ENCODE measurements around the gene CR1.
A peak's percentile ranks its signal among the peaks of the same experiment; 100 is the strongest.
"Not testable (repeated sequence)": the region's sequence is repeated elsewhere in the genome, so short reads cannot be mapped to it uniquely, and the experiment has no call there.

Gene CR1

GRCh38 chr1:207591205-207591604, 95.2 kb downstream of the CR1 start:
- DNase-seq: not testable (repeated sequence)

DNA sequence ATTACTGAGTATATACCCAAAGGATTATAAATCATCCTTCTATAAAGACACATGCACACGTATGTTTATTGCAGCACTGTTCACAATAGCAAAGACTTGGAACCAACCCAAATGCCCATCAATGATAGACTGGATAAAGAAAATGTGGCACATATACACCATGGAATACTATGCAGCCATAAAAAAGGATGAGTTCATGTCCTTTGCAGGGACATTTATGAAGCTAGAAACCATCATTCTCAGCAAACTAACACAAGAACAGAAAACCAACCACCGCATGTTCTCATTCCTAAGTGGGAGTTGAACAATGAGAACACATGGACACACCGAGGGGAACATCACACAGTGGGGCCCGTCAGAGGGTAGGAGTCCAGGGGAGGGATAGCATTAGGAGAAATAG, 98.1 kb downstream of the CR1 start:
- not testable (repeated sequence) for DNase-seq

DNA sequence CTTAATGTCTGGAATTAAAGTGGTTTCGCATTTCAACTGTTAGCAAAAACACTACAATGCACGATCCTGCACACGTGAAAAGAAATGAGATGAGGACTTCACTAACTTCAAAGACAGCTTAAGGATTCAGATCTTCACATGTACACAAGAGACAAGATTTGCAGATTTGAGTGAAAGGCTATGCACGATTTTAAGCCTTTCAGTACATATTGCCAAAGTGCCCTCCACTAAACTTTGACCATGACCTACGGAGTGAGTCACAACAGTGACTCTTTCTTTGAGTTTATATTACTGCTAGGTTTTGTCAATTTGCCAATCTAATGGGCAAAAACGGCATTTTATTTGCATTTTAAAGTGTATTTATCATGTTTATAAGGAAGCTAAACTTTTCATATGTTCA, 107.8 kb downstream of the CR1 start:
- no peak for DNase-seq

DNA sequence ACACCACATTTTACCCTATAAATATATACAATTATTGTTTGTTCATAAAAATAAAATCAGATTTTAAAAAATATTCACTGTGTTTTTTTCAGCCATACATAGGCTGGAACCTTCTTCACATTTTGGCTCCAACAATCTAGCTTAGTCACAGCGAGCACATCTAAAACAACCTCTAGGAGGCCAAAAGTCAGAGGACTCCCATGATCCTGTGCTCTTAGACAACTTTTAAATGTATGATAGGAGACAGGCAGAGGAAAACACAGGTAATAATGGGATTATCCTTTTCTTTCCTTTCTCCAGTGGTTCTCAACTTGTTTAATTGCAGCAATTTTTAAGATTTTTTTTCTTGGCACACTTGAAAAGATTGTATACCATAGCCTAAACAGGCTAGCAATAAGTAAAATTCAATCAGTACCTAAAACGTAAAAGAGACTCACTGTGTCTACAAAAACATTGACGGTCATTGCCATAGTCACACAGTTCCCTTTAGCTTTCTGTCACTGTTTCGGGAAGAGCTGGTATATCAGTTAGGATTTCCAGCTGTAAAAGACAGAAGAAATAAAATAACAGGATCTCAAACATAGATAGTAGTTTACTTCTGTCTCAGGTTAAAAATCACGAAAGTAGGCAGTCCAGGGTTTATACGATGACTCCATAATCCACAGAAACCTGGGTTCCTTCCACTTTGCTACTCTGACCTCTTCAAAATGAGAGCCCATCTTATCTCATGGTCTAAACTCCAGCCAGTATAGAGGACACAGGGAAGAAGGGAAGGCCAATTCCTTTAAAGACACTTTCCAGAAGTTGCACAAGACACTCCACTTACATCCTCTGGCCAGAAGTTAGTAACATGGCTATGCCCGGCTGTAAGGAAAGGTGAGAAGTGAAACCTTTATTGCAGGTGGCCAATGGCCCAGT, 109.7 kb downstream of the CR1 start:
- no peak for DNase-seq

GRCh38 chr1:207606362-207606755, 110.4 kb downstream of the CR1 start:
- no peak for DNase-seq

DNA sequence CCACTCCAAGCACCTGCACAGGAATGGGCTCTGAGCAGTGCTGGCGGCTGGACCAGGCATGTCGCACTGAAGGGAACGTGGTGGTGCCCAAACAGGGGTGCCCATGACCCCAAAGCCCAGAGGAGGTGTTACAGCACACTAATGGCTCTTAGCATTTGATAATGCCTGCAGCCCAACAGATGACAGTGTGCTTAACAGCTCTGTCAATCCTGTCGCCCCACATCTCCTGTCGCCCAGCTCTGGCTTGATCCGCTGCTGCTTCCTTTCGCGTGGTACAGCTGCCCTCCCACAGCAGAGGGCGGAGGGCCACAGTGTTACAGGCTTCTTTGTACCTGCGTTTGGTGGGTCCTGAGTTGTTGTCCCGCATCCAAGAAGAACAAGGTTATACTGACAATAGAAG, 116.8 kb downstream of the CR1 start:
- DNase-seq: no peak

GRCh38 chr1:207619871-207620542, 124.0 kb downstream of the CR1 start:
- no peak for DNase-seq

DNA sequence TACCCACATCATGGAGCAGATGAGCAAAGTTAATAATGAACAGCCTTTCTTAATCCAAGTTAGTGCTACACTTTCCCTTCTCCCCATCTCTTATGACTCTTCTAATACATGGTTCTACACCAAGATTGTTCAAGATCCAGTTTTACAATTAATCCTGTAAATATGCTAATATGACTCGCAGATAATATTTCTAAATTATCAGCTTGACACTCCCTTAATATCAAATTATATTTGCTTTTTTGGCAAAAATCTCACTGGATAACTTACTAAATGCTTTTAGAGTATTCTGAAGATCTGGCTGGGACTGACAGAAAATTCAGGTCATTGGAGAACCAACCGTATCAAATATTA, 124.6 kb downstream of the CR1 start:
- DNase-seq: no peak

- not testable (repeated sequence) for DNase-seq
These were observed 129.6 kb downstream of the CR1 start for GRCh38 chr1:207625504-207626071.

- DNase-seq: no peak
These were observed 131.0 kb downstream of the CR1 start for GRCh38 chr1:207626972-207627337.

GRCh38 chr1:207627496-207627895, 131.5 kb downstream of the CR1 start:
- no peak for DNase-seq

DNA sequence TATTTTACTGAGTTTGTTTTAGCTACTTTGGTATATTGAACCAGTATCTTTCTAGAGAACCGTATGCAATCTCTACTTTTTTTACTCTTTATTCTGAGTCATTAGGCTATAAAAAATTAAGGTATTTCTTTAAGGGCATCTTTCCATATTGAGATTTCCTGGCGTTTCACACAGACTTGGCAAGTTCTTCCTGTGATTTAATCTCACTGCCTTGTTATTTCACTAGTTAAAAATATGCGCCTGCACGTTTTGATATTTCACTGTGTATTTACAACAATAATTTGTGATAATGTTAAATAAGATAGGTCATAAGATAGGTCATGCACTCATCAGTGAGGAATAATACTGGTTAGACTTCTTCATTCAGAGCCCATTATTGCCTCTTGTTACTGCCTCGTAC, 132.8 kb downstream of the CR1 start:
- DNase-seq: no peak

GRCh38 chr1:207631137-207631536, 135.2 kb downstream of the CR1 start:
- no peak for DNase-seq

DNA sequence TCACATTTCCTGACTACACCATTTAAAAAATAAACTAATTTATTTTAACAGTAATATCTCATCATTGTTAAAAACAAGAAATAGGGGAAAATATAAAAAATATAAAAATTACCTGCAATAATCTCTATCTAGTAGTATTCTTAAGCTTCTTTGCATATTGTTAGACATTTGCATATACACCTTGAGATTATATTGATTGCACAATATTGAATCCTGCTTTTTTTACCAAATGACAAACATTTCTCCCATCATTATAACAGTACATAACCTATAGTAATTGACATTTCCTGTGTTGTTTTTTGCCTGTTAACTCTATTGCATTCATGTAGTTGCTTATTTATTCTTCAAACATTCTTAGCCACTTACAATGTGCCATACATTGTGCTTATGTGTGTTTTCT, 137.3 kb downstream of the CR1 start:
- DNase-seq: no peak

GRCh38 chr1:207633699-207634289, 137.8 kb downstream of the CR1 start:
- DNase-seq: not testable (repeated sequence)

DNA sequence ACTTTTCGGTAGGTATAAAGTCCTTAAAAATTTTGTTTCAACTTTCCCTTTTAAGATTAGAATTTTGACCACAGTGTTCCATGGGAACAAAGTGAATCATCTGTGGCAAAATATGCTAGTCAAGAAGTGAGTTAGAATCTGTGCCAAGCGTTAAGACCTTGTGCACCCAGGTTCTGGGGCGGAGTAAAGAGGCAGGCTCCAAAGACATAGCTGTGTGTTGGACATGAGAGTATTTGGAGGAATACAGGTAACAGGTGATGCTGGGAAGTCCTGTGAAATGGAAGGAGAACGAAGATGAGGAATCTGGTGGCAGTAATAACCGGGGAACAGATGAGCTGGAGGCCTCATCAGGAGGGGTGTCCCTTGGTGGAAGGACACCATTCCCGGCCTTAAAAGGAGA, 138.3 kb downstream of the CR1 start:
- DNase-seq: not testable (repeated sequence)

GRCh38 chr1:207635569-207636186, 139.7 kb downstream of the CR1 start:
- not testable (repeated sequence) for DNase-seq

- not testable (repeated sequence) for DNase-seq
These were observed 142.7 kb downstream of the CR1 start for GRCh38 chr1:207638487-207639145.

- DNase-seq: not testable (repeated sequence)
These were observed 143.4 kb downstream of the CR1 start for GRCh38 chr1:207639362-207639761.

GRCh38 chr1:207644166-207644851, 148.4 kb downstream of the CR1 start:
- DNase-seq: no peak

DNA sequence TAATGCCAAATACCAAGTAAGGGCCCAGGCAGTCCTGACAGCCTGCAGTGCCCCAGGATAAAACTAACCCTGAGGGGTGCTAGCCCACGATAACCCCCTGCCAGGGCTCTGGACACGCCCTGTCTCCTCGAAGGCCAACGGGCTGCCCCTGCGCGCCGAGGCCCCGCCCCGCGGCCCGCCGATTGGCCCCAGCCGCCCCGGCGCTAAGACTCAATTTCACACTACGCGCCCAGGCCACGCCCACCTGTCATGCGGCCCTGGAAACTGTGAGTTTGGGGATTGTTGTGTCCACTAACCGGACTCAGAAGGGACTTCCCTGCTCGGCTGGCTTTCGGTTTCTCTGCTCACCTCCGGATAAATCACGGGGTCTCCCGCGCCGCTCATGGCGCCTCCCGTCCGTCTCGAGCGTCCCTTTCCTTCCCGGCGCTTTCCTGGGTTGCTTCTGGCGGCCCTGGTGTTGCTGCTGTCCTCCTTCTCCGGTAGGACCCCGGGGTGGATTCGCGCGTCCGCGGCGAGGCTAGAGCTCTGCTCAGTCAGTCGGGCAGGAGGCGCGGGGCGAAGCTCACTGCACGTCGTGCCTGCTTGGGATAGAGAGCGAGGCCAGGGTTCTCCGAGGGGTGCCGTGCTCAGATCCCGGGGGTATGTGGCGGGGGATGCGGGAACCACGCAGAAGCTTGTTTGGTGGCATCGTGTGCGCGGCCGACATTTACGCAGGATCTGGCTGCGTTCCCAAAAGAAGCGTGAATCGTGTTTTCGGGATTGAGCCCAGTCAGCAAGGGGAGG, 149.1 kb downstream of the CR1 start, which contains the start of gene CR1L:
Gene CR1L (plus strand): TSS at position 282 of the 783 bp plus-strand sequence. CDS start 101 bp downstream, at position 383.
- DNase-seq: peak in 1 of 2 experiments; percentile 18
